Activated CD4-positive, CD25-positive, alpha-beta regulatory T cell (primary cell): ENCODE measurements around the gene LRRN3.
"Not testable (repeated sequence)": the region's sequence is repeated elsewhere in the genome, so short reads cannot be mapped to it uniquely, and the experiment has no call there.

ENCODE experiments used
- DNase-seq, 4 experiments: peaks; one replicate each; lab custom pipeline; 2025; lab: John Stamatoyannopoulos, UW

Gene LRRN3

DNA sequence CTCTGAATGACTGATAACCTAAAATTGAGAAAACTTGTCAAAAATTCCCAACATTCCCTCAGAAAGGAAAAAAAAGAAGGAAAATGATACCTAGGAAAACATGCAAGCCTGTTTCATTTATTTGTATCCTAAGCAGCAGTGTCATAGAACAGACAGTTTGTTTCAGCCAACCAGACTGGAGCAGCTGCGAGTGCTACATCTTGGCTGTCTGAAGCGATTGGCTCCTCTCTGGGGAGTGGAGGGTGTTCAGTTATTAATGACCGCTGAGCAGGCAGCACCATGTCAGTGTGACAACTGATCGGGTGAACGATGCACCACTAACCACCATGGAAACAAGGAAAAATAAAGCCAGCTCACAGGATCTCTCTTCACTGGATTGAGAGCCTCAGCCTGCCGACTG lies at the start of gene LRRN3:
Gene LRRN3, plus strand, starts transcription at position 282 of the 400 bp plus-strand sequence. CDS start 31,646 bp downstream, outside the sequence.
- no peak for DNase-seq

DNA sequence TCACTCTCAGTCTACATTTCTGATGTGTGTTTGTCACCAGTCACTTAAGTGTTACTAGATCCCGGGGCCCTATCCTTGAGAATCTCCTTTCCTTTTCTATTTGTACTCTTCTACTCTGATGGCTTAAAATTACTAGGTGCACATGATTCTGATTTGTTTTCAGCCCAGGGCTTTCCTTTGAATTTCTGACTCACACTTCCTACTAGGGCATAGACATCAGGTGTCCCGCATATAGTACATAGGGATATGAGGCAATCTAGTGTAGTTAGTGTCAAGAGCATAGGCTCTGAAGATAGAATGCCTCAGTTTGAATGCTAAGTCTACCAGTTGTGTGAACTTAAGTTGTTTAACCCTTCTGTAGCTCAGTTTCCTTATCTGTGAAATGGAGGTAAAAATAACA lies 49.4 kb upstream of the LRRN3 start:
- no peak for DNase-seq

DNA sequence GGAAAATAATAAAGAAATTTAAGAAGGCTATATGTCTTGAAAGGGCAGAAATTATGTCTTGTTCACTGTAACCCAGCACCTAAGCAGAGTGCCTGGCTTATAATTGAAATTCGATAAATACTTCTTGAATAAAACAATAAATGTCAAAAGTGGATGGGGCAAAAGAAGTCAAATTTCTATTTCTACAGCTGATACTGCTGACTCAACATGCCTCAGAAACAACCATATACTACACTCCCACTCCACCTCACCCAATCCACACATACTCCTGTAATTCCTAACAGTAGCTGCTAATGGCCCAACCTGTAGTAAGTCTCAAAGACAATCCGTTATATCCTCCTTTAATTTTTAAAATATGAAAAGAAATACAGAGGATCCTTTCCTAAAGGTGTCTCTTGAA lies 48.1 kb upstream of the LRRN3 start:
- no peak for DNase-seq

DNA sequence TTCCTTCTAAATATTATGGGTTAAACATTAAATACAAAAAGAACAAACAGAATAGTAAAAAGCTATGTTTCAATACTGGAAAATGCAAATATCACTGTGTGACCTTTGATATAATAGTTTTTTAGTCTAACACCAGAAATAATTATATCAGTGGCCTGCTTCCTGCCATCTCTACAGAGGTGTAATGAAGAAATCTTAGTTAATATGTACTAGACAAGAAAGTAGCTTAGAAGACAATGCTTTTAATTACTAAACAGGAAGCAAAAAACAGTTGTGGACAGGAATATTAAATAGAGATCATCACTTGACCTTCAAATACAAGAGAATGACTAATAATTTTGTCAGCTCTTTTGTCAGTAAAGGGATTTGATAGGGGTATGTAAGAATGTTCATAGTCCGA lies 47.4 kb upstream of the LRRN3 start:
- DNase-seq, result no peak

DNA sequence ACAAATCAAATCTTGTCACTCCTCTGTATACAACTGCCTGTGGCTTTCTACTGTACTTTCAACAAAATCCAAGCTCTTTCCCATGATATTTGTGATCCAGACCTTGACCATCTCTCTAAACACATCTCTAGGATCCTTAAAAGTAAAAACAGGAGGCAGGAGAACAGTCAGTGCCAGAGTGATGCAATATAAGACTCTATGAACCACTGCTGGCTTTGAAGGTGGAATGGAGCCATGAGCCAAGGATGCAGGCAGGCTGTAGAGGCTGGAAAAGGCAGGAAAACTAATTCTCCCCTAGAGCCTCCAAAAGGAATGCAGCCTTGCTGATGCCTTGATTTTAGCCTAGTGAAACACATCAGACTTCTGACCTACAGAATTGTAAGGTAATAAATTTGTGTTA lies 45.5 kb upstream of the LRRN3 start:
- DNase-seq, result no peak

DNA sequence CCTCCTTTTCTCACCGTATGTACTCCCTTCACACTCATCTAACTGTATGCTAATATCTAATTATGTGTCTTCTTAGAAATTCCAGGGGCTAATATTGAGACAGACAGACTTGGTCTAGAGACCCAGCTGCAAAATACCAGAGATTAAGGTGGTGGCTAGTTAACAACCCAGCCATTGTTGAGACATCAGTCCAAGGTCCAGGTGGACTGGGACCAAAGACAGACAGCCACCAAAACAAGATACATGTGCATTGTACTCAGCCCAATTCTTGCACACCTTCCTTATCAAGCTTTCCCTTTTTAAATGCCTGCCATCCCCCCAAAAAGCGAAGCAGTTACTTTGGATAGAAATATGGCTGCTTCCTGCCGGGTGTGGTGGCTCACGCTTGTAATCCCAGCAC lies 43.3 kb upstream of the LRRN3 start:
- DNase-seq, result no peak

DNA sequence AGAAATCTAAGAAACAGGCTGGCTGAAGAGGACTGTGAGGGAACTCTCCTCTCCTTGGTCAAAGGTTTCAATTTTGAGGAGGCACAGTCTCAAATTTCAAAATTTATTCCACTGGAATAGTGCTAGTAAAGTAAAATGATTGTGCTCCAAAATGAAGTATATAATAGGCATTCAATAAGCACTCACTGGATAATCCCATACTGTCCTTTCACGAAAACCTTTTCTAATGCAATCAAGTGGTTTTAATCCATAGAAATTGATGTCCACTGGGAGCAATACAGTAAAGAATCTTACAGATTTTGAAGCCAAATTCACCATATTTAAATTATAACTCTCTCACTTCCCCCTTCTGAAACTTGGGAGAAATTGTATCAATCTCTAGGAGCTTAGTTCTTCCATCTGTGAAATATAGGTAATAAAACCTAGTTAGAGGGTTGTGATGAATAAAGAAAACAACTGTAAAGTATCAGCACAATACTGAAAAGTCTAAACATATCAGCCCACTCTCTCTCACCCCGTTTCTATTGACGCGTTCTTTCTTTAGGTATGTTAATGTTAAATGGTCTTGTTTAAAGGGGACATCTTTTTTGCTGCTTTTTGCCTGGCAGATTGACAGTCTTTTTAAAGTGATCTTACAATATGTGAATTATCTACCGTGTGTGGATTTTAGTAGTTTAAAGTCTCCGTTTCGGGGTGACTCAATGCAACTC lies 40.8 kb upstream of the LRRN3 start:
- no peak for DNase-seq

DNA sequence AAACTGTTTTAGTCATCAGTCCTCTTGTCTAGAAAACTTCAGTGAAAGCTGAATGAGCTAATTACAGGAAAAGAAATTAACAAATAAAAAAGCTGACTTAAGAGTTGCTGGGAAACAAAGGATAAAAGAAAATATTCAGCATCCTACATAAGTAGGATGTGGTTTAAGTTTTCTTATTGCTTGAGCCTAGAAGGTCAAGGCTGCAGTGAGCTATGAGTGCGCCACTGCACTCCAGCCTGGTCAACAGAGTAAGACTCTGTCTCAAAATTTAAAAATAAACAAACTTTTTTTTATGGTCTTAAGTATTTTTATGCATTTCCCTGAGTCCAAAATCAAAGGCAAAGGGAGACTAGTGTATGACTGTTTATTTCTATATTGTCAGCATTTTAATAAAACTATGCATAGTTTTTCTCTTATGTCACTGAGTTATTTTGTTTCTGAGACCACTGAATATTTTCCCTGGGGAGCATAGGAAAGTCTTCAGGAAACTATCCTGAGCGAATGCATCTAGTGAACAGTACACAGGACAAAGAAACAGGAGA lies 40.0 kb upstream of the LRRN3 start:
- DNase-seq, result no peak

DNA sequence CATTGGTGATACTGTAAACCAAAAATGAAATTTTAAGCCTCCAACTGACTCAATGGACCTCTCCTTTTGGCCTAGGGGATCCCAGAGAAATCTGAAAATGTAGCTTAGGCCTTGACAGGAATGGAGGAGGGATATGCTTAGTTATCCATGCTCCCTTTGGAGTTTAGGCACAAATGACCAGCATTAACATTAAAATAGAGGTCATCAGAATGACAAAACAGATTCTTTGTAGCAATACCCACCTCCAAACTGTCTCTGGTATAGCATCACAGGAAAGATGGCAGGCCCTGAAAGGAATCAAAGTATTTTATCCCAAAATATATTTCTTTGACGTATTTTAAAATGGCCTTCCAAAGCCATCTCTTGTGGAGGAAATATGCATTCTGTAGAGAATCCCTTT lies 39.1 kb upstream of the LRRN3 start:
- DNase-seq, result no peak

DNA sequence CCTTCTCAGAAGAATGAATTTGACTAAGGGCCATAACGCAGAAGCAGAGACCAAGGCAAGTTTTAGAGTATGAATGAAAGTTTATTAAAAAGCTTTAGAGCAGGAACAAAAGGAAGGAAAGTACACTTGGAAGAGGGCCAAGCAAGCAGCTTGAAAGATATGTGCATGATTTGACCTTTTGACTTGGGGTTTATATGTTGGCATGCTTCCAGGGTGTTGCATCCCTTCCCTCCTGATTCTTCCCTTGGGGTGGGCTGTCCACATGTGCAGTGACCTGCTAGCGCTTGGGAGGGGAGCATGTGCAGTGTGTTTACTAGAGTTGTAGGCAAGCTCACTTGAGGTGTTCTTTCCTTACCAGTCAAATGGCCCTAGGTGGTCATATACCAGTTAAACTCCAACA lies 37.9 kb upstream of the LRRN3 start:
- DNase-seq, result no peak

DNA sequence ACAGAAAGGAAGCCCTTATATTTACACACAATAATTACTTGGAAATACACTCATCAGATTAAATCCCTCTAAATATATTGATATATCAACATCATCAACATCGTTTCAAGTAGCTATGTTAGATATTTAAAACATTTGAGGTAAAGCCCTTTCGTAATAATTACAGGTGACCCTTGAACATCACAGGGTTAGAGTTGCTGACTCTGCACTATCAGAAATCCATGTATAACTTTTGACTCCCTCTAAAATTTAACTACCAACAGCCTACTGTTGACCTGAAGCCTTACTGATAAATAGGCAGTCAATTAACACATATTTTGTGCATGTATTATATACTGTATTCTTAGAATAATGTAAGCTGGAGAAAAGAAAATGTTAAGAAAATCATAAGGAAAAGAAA lies 34.6 kb upstream of the LRRN3 start:
- DNase-seq, result no peak

DNA sequence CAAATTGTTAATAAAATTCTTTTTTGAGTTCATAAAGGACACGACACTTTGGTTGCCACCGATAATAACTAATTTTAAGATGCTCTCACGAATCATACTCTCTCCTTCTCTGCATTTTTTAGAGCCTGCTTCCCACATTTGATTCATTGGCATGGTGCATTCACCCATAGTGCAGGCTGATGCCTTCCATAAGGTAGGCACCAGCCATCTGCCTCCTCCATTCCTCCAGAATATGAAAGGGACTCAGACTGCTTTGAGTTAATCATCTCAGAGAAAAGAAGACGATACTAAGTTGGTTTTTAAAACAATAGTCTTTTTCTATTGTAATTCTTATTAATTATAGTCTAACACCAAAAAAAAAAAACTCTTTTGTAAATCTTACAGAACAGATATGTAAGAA lies 33.9 kb upstream of the LRRN3 start:
- DNase-seq, result no peak

DNA sequence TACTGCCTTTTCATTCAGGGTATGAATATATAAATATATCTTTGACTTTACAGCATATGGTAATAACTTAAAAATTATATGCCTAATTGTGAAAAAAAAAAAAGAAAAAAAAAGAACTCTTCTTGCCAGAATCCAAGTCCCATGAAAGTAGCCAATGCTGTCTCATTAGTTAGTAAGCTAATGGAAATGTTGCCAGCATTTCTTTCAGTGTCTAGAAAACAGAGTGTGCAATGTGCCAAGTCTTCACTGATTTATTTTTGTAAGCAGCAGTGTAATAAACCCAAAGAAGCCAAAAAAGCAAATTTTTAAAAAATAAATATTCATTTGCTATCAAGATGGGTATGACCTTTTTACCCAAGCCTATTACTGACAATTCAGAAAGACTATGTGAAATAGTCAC lies 31.1 kb upstream of the LRRN3 start:
- no peak for DNase-seq

DNA sequence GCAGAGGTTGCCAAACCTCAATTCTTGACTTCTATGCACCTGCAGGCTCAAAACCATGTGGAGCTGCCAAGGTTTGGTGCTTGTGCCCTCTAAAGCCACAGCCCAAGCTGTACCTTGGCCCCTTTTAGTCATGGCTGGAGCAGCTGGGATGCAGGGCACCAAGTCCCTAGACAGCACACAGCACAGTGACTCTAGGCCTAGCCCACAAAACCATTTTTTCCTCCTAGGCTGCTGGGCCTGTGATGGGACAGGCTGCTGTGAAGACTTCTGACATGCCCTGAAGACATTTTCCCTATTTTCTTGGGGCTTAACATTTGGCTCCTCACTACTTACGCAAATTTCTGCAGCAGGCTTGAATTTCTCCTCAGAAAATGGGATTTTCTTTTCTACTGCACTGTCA lies 27.8 kb upstream of the LRRN3 start:
- no peak for DNase-seq

DNA sequence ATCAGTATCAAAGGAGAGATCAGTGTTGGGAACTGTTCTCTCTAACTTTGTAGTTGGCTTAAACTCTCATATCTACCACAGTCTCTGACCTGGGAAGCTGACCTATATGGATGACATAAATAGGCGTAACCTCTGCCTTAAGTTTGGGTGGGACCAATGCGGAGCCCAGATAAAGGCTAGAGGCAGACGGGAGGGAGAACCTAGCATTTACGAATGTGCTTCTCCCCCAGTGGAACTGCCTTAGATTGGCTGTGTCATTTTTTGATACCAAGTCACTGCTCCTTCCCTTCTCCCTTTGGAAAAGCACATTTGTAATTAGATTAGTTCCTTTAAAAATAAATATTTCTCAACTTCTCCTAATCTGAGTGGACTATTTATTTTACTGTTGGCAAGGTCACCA lies 23.7 kb upstream of the LRRN3 start:
- no peak for DNase-seq

DNA sequence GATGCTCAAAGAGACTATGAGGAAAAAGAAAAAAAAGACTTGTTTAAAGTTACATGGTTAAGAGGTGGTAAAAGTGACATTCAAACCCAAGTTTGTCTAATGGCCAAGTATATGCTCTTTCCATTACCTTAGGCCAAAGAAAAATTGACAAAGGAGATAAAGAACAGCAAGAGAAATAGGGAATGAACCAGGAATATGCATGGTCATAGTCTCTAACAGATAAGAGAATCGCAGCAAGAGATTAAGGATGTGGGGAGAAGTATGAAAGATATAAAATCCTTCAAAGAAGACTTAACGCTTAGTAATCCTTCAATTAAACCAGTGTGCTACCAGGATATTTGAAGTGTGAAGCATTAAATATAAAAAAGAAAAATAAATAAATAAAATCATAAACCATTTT lies 23.2 kb upstream of the LRRN3 start:
- no peak for DNase-seq

DNA sequence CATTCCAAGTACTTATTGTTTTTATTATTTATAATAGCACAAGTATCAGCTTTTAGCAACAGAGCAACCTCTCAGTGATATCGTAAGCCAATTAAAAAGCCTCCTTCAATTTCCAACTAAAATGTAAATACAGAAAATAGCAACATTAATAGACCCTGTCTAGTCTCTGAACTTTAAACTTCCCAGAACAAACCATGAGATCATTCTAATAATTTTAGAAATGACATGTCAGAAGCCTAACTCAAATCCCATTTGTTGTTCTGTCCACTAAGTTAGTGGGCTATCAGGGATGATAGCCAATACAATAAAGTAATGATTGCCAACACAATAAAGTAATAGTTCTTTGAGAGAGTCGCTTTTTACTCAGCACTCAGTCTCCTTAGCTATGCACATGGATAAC lies 22.3 kb upstream of the LRRN3 start:
- DNase-seq, result no peak

DNA sequence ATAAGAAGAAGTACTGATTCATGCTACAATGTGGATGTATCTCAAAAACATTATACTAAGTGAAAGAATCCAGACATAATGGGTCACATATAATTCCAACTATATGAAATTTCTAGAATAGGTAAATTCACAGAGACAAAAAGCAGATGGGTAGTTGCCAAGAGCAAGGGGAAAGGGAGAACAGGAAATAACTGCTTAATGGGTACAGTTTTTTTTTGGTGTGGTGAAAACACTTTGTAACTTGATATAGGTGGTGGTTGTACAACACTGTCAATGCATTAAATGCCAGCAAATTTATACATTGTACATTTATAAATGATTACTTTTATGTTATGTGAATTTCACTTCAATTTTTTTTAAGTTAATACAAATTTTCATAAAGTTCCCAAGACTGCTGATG lies 19.4 kb upstream of the LRRN3 start:
- DNase-seq, result no peak

DNA sequence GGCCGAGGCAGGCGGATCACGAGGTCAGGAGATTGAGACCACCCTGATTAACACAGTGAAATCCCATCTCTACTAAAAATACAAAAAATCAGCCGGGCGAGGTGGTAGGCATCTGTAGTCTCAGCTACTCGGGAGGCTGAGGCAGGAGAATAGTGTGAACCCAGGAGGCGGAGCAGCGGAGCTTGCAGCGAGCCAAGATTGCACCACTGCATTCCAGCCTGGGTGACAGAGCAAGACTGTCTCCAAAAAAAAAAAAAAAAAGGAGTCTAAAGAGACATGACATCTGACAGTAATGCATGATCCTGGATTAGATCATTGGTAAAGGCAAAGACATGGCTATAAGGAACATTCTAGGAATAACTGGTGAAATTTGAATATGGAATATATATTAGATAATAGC lies 18.3 kb upstream of the LRRN3 start:
- DNase-seq, result not testable (repeated sequence)

DNA sequence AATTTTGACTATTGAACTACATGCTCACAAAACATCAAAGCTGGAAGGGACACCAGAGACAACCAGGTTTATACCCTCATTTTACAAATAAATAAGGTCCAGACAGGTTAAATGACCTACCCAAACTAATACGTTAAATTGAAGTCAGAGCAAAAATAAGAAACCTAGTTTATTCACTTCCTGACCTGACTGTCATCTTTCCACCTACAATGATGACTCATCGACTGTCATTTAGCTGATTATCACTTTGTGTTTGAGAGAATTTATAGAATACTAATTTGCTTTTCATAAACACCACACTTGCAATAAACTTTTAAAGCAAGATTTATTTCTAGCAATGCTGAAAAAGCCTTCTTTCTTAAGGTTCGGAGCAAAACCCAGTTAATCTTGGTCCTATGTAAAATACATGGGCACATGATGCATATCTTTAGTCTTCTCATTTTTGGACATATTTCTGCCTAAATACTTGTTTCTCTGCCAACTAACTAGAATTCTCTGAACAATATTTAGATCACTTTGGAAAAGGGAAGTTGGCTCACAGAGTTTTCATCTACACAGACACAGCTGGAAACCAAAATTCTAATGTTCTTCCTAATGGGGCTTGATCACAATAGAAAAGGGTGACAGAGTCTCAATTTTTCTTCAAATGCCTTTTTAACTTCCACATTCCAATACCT lies 16.7 kb upstream of the LRRN3 start:
- DNase-seq, result no peak

DNA sequence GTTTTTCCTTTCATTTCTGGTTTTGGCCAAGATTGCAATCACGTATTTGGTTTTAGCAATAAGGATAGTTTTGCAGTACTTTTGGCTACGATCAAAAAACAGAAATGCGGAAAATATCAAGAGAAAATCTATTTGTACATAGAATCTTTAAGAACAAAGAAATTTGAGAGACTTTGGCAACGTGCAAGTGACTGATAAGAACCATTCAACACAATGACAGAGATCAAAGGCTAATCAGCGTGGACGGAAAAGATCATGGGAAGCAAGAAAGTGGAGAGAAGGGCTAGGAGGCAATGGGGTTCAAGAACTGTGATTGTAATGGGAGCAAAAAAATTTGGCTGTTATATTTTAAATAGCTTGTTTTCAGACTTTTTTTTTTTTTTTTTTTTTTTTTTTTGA lies 16.2 kb upstream of the LRRN3 start:
- DNase-seq, result no peak

DNA sequence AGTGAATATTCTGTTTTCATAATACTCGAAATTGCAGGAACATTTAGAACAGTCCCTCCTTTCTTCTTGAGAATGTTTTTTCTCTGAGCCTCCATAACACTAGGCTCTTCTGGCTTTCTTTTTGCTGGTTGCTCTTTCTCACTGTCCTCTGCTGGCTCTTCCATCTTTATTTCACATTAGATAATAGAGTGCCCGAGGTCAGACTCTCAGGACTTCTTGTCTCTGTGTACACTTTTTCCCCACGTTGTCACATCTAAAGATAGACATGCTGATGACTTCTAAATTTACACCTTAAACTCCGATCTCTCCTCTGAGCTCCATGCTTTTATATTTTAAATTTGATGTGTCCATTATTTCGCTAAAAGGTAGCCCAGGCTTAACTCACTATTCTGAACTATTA lies 15.4 kb upstream of the LRRN3 start:
- DNase-seq, result no peak

DNA sequence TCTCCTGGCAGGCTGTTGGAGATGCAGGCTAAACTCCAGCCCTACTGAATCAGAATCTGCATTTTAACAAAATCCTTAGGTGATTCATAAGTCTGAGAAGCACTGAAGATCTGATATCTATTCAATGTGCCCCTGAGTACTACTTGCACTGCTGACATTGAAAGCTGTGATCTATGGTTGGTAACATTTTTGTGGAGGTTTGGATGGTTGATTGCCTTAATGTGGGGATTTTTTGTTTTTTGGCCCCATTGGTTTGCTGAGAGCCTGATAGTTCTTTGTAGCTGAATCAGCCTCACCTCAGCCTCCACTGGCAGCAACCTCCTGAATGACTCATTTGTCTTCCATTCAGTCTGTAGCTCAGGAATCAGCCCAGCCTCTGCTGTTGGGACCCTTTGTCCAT lies 14.7 kb upstream of the LRRN3 start:
- no peak for DNase-seq

DNA sequence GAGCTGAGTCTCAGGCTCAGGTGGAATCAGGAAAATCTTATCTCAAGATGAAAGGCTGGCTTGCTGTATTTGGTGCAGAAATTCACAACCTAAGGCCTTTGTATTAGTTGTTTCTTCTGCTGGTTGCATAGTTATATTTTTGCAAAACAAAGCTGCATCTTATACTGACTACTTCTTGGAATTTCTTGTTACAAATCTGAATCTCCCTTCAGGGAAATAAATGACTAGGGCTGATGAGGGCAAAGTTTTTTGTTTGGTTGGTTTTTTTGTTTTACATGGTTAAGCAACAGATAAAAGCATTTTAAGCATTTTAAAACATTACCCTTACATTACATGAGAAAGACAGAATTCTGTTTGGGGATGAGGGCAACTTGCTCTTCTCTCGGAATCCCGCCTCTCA lies 13.9 kb upstream of the LRRN3 start:
- DNase-seq, result no peak
